GM18498 (cell line): Measurements from ENCODE around the gene KSR1.

Source experiments
- ATAC-seq: cut with Tn5 transposase; IDR thresholded peaks from one replicate; pipeline ENCODE4 v1.9.1; 2021; ENCODE audit warnings: mild to moderate bottlenecking, moderate library complexity; ENCODE audit not compliant: unreplicated experiment

The KSR1 gene

GRCh38 chr17:27547301-27547683 lies 91.0 kb downstream of the KSR1 start:
- ATAC-seq, result no peak

GRCh38 chr17:27548369-27548768 lies 92.1 kb downstream of the KSR1 start:
- no peak for ATAC-seq

- no peak for ATAC-seq
Observed at GRCh38 chr17:27549251-27549893, 93.1 kb downstream of the KSR1 start.

GRCh38 chr17:27550291-27550930 lies 94.2 kb downstream of the KSR1 start:
- no peak for ATAC-seq

GRCh38 chr17:27550974-27551505 lies 94.8 kb downstream of the KSR1 start:
- no peak for ATAC-seq

GRCh38 chr17:27551701-27552248 lies 95.5 kb downstream of the KSR1 start:
- ATAC-seq, result no peak

- ATAC-seq, result no peak
Observed at GRCh38 chr17:27552276-27552732, 96.1 kb downstream of the KSR1 start.

GRCh38 chr17:27553019-27553511 lies 96.8 kb downstream of the KSR1 start:
- ATAC-seq, result no peak

GRCh38 chr17:27554152-27554551 lies 97.9 kb downstream of the KSR1 start:
- no peak for ATAC-seq

- ATAC-seq, result no peak
Observed at GRCh38 chr17:27554911-27555310, 98.7 kb downstream of the KSR1 start.

- no peak for ATAC-seq
Observed at GRCh38 chr17:27555339-27555738, 99.1 kb downstream of the KSR1 start.

- ATAC-seq, result no peak
Observed at GRCh38 chr17:27558341-27558740, 102.1 kb downstream of the KSR1 start.

- ATAC-seq, result no peak
Observed at GRCh38 chr17:27558842-27559505, 102.7 kb downstream of the KSR1 start.

- no peak for ATAC-seq
Observed at GRCh38 chr17:27559506-27560481, 103.5 kb downstream of the KSR1 start.

GRCh38 chr17:27560668-27561067 lies 104.4 kb downstream of the KSR1 start:
- ATAC-seq, result no peak

GRCh38 chr17:27562777-27563455 lies 106.7 kb downstream of the KSR1 start:
- no peak for ATAC-seq

- ATAC-seq, result no peak
Observed at GRCh38 chr17:27563532-27563931, 107.3 kb downstream of the KSR1 start.

- ATAC-seq, result no peak
Observed at GRCh38 chr17:27564463-27564862, 108.2 kb downstream of the KSR1 start.

GRCh38 chr17:27565874-27566670 lies 109.8 kb downstream of the KSR1 start:
- ATAC-seq, result no peak
